ENCODE data around the gene OPN1MW2.
"Not testable (repeated sequence)": the region's sequence is repeated elsewhere in the genome, so short reads cannot be mapped to it uniquely, and the experiment has no call there.

OPN1MW2 gene

GRCh38 chrX:154219456-154219855, at the start of gene OPN1MW2:
Gene OPN1MW2 (plus strand): TSS chrX:154219756. CDS start chrX:154219816, 60 bp downstream.
- not testable (repeated sequence) for DNase-seq (ENCODE audit: low read depth in 2 of 2)

GRCh38 chrX:154172535-154172943, 47.0 kb upstream of the OPN1MW2 start:
- not testable (repeated sequence) for DNase-seq (ENCODE audit: low read depth in 2 of 2)

DNA sequence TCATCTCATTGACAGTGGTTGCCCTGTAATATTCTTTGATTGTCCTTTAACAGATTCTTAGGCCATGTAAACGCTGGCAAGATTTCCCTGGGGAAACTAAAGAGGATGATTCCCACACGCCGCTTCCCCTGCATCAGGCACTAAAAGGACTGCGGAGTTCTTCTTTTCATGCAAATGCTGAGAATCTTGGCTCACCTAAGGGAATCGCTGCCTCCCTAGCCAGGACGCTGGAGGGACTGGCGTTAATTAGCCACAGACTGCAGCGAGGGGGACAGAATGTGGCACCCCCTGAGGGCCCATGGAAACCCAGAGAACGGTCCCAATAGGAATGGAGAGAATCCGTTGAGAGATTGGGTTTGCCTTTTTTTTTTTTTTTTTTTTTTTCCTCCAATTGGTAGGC, 45.2 kb upstream of the OPN1MW2 start:
- DNase-seq (ENCODE audit: low read depth in 2 of 2), result not testable (repeated sequence)

- not testable (repeated sequence) for DNase-seq (ENCODE audit: low read depth in 2 of 2)
Measured at GRCh38 chrX:154182296-154182695, 37.3 kb upstream of the OPN1MW2 start, which contains the start of gene OPN1MW. Gene OPN1MW (plus strand): TSS chrX:154182596. CDS start chrX:154182678, 82 bp downstream.

GRCh38 chrX:154183794-154184193, 35.8 kb upstream of the OPN1MW2 start:
- not testable (repeated sequence) for DNase-seq (ENCODE audit: low read depth in 2 of 2)

GRCh38 chrX:154192846-154193245, 26.7 kb upstream of the OPN1MW2 start:
- DNase-seq (ENCODE audit: low read depth in 2 of 2), result not testable (repeated sequence)

GRCh38 chrX:154194316-154194715, 25.2 kb upstream of the OPN1MW2 start:
- not testable (repeated sequence) for DNase-seq (ENCODE audit: low read depth in 2 of 2)

DNA sequence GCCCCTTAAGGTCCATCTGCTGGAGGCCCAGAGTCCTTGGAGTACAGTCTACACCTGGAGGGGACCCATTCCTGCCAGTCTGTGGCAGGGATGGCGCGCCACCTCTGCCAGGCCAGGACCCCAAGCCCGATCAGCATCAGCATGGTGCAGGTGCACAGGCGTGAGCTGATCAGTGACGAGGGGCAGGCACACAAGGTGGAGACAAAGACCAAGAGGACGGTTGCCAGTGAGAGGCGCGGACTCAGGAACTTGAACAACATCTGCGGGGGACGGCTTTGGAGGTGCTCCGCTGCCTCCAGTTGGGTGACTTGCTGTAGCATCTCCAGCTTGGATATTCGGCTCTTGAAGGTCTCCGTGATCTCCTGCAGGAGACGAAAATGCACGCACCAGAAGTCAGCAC, 23.1 kb upstream of the OPN1MW2 start:
- not testable (repeated sequence) for DNase-seq (ENCODE audit: low read depth in 2 of 2)

DNA sequence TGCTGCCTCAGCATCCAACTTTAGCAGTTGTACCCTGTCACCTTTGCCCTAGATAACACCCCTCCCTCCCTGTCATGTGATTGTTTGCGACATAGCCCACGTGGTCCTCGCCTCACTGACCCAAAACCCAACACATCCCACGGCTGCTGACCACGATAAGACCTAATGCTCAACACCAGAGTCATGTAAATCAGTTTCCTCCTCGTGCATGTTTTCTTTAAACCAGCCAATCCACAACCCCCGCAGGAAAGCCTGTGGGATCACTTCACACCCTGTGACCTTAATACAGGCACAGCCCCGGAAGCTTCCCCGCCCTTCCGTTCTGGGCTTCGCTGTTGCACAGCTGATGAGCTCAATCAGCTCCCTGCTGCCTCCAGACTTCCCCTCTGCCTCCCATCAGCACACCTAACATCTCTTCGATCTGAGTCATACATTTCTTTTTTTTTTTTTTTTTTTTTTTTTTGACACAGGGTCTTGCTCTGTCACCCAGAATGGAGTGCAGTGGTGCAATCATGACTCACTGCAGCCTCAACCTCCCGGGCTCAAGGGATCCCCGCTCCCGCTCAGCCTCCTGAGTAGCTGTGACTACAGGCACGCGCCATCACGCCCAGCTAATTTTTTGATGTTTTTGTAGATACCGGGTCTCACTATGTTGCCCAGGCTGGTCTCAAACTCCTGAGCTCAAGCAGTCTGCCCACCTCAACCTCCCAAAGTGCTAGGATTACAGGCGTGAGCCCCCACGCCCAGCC, 9.7 kb upstream of the OPN1MW2 start:
- not testable (repeated sequence) for DNase-seq (ENCODE audit: low read depth in 2 of 2)

DNA sequence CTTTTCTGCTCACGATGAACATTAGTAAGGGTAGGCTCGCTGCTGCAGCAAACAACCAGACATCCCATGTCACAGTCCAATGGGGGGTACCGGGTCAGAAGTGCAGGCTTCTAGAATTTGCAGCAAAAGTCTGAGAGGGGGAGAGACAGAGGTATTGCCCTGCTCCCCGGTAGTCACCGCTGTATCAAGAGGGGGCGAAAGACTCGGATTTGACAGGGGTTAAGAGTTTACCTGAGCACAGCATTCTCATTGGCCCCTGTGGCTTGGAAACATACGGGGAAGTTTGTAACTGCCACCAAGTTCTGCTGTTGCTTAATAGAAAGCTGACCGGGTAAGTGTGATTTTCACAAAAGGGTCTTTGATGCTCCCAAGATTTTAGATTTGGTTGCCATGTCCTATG, 8.5 kb upstream of the OPN1MW2 start:
- DNase-seq (ENCODE audit: low read depth in 2 of 2), result not testable (repeated sequence)

- DNase-seq (ENCODE audit: low read depth in 2 of 2), result not testable (repeated sequence)
Measured at GRCh38 chrX:154211499-154211898, 8.1 kb upstream of the OPN1MW2 start.

DNA sequence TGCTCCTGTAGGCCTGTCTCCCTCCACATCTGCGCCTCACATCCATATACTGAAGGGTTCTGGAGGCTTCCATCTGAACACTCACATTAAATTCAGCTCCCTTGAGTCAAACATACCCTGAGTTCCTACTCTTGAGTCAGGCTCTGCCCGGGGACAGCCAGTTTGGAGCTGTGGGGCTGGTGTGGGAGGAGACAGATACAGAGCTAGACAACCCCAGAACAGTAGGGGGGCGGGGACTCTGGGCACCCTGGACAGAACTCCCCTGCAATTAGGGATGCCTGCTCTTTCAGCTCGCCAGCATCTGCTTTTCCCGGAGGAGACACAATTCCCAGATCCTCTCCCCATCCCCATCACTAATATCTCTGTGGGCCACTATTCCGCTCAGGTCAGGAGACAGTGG, 5.7 kb downstream of the OPN1MW2 start:
- DNase-seq (ENCODE audit: low read depth in 2 of 2), result not testable (repeated sequence)

DNA sequence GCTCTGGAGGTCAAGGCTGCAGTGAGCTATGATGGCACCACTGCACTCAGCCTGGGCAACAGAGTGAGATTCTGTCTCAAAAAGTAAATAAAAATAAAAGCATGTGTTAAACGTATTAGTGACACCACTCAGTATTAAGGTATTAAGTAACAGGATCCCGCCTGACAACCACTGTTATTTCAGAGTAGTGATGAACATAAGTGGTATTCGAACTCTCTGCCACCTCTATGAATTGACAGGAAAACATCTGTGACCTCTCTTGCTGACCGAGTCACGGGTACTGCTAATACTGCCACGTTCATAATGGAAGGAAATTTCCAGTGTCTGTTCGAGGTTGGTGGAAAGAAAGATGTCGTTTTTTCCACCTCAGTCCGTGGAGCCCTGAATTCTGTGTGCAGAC, 7.2 kb downstream of the OPN1MW2 start:
- DNase-seq (ENCODE audit: low read depth in 2 of 2), result not testable (repeated sequence)

DNA sequence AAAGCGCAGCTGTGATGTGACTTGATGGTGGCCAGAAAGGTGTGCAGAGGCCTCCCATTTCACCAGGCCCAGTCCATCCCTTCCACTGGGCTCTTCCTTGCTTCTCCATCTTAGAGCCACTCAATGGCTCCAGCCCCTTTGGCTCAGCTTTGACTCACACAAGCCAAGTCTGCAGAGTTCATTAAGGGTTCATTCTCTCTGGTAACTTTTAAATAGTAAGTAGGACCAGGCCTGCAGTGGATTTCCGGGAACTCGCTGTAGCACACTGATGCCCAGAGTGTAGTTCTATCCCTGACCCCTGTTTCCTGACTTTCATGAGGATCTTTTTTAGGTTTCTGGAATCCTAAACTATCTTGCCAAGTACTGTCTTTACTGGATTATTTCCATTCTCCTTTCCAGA, 11.9 kb downstream of the OPN1MW2 start:
- DNase-seq (ENCODE audit: low read depth in 2 of 2), result not testable (repeated sequence)

DNA sequence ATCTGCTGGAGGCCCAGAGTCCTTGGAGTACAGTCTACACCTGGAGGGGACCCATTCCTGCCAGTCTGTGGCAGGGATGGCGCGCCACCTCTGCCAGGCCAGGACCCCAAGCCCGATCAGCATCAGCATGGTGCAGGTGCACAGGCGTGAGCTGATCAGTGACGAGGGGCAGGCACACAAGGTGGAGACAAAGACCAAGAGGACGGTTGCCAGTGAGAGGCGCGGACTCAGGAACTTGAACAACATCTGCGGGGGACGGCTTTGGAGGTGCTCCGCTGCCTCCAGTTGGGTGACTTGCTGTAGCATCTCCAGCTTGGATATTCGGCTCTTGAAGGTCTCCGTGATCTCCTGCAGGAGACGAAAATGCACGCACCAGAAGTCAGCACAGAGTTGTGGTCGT, 14.1 kb downstream of the OPN1MW2 start:
- DNase-seq (ENCODE audit: low read depth in 2 of 2), result not testable (repeated sequence)

DNA sequence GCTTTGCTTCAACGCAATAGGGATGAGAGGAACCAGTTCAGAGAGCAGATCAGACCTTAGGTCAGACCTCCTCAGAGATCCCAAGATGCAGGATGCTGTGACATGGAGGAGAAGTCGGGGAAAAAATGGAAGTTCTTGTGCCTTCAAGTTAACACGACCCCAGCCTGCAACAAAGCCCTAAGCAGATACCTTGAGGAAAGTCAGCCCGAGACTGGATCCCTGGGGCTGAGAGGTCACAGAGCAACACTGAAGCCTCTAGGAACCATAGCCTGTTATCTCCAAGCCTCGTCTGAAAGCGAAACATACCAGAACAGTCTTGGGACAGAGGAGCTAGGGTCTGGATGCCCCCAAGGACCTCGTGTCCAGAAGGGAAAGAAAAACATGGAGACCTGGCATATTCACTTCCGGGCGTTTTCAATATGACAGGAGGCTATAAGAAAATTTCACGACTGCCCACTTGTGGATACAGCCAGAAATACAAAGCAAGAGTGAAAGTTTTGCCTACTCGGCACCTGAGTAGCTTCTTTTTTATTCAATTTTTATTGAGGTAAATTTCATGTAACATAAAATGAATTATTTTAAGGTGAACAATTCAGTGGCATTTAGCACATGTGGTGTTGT, 19.5 kb downstream of the OPN1MW2 start:
- not testable (repeated sequence) for DNase-seq (ENCODE audit: low read depth in 2 of 2)

DNA sequence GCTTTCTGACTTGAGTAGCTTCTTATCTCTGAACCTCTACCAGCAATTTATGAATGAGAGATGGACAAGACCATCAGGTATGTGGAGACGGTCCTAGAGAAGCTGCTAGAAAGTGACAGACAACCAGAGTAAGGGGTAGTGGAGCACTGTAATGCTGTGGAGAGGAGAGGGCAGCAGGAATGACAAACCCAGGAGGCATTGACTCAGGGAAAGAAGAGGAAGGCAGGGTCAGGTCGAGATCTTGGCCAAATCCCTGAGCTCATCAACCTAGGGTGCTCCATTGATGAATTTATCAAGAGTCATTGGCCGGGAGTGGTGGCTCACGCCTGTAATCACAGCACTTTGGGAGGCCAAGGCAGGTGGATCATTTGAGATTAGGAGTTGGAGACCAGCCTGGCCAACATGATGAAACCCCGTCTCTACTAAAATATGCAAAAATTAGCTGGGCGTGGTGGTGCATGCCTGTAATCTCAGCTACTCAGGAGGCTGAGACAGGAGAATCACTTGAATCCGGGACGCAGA, 20.5 kb downstream of the OPN1MW2 start:
- not testable (repeated sequence) for DNase-seq (ENCODE audit: low read depth in 2 of 2)

DNA sequence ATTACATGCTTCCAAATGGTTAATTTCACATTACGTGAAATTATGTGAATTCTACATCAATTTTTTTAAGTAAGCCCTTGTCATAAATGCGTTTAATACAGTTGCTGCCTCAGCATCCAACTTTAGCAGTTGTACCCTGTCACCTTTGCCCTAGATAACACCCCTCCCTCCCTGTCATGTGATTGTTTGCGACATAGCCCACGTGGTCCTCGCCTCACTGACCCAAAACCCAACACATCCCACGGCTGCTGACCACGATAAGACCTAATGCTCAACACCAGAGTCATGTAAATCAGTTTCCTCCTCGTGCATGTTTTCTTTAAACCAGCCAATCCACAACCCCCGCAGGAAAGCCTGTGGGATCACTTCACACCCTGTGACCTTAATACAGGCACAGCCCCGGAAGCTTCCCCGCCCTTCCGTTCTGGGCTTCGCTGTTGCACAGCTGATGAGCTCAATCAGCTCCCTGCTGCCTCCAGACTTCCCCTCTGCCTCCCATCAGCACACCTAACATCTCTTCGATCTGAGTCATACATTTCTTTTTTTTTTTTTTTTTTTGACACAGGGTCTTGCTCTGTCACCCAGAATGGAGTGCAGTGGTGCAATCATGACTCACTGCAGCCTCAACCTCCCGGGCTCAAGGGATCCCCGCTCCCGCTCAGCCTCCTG, 28.0 kb downstream of the OPN1MW2 start:
- DNase-seq (ENCODE audit: low read depth in 2 of 2), result not testable (repeated sequence)

- not testable (repeated sequence) for DNase-seq (ENCODE audit: low read depth in 2 of 2)
Measured at GRCh38 chrX:154248076-154248475, 28.5 kb downstream of the OPN1MW2 start.

DNA sequence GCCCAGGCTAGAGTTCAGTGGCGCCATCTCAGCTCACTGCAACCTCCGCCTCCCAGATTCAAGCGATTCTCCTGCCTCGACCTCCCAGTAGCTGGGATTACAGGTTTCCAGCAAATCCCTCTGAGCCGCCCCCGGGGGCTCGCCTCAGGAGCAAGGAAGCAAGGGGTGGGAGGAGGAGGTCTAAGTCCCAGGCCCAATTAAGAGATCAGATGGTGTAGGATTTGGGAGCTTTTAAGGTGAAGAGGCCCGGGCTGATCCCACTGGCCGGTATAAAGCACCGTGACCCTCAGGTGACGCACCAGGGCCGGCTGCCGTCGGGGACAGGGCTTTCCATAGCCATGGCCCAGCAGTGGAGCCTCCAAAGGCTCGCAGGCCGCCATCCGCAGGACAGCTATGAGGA, 37.7 kb downstream of the OPN1MW2 start, which contains the start of gene OPN1MW3:
Gene OPN1MW3, plus strand, starts transcription at position 301 of the 400 bp plus-strand sequence. Its CDS starts 38 bp downstream, at position 339.
- not testable (repeated sequence) for DNase-seq (ENCODE audit: low read depth in 2 of 2)

GRCh38 chrX:154258711-154259110, 39.2 kb downstream of the OPN1MW2 start:
- DNase-seq (ENCODE audit: low read depth in 2 of 2), result not testable (repeated sequence)

GRCh38 chrX:154263072-154263471, 43.5 kb downstream of the OPN1MW2 start:
- DNase-seq (ENCODE audit: low read depth in 2 of 2), result not testable (repeated sequence)

Measured in stimulated activated CD4-positive, alpha-beta T cell treated with anti-CD3 and anti-CD28 coated beads, Interleukin-12 subunit alpha, Interleukin-12 subunit beta, amount 100 ng/mL, for 24 hours (primary cell).